AG10803 (cell line): ENCODE results near the gene BARHL2.

ENCODE experiments used
- DNase-seq: peaks from one replicate; pipeline ENCODE4 v3.0.0; 2010; ENCODE audit warnings: low read depth
- H3K4me3 ChIP-seq: 2 replicates; pipeline ENCODE4 v1.5.1; 2011; ENCODE audit warnings: mild to moderate bottlenecking, low read length, control low read depth
- TF ChIP-seq, protein P1 (sequence below): conservative IDR thresholded peaks from 2 replicates; pipeline ENCODE4 v1.5.1; 2011; ENCODE audit warnings: mild to moderate bottlenecking, low read length, control low read depth, inconsistent platforms

The BARHL2 gene

GRCh38 chr1:90728502-90729287 lies 11.6 kb upstream of the BARHL2 start:
- DNase-seq = no peak
- TF ChIP-seq, protein P1, sequence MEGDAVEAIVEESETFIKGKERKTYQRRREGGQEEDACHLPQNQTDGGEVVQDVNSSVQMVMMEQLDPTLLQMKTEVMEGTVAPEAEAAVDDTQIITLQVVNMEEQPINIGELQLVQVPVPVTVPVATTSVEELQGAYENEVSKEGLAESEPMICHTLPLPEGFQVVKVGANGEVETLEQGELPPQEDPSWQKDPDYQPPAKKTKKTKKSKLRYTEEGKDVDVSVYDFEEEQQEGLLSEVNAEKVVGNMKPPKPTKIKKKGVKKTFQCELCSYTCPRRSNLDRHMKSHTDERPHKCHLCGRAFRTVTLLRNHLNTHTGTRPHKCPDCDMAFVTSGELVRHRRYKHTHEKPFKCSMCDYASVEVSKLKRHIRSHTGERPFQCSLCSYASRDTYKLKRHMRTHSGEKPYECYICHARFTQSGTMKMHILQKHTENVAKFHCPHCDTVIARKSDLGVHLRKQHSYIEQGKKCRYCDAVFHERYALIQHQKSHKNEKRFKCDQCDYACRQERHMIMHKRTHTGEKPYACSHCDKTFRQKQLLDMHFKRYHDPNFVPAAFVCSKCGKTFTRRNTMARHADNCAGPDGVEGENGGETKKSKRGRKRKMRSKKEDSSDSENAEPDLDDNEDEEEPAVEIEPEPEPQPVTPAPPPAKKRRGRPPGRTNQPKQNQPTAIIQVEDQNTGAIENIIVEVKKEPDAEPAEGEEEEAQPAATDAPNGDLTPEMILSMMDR = no peak
- no peak overlapping the region for H3K4me3 ChIP-seq

GRCh38 chr1:90727917-90728501 lies 10.9 kb upstream of the BARHL2 start:
- TF ChIP-seq, protein P1 = no peak
- DNase-seq = no peak
- H3K4me3 ChIP-seq = no peak overlapping the region

DNA sequence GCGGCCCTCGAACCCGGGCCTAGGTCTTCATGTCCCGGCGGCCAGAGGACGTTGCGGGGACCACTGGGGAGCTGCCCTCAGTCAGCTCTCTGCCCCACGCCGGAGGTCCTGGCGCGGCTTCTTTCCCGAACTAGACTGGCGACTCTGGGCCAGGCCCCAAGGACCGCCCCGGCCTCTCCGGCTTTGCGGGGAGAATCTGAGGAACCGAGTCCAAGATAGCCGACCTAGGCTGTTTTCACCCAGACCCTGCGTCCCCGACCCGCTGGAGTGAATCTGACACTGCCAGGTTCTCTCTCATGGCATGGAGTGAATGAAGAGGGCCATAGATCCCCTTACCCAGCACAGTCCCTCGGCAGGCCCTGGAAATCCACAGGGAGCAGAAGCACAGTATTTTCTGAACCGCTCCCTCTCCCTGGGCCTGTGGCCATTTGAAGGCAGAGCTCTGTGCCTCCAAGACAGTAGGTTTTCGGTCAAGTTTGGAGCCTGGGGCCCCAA lies 9.9 kb upstream of the BARHL2 start:
- TF ChIP-seq, protein P1 = no peak
- no peak for DNase-seq
- H3K4me3 ChIP-seq = no peak overlapping the region

DNA sequence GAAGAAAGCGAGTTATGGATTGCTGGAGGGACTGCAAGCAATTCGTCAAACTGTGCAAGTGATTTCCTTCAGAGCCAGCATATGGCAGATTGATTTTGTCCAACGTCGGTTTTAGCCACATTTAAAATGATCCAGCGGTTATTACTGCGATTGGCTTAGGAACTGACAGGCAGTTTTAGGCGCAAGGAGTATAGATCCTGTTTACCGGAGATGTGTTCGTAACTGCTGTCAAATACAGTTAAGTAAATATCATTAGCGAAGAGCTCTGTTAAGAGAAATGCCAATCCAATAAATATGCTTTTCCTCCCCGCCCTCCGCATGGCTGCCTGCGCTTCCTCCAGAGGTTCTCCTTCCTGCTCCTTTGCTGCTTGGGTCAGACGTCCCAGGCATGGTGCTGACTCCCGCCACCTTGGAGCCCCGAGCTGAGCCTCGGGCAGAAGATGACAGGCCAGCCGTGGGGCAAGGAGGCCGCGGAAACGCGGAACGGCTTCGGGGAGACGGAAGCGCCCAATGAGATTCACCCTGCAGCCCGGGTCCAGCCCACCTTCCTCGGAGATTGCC lies 9.4 kb upstream of the BARHL2 start:
- no peak for DNase-seq
- H3K4me3 ChIP-seq = no peak overlapping the region
- TF ChIP-seq, protein P1 = no peak

DNA sequence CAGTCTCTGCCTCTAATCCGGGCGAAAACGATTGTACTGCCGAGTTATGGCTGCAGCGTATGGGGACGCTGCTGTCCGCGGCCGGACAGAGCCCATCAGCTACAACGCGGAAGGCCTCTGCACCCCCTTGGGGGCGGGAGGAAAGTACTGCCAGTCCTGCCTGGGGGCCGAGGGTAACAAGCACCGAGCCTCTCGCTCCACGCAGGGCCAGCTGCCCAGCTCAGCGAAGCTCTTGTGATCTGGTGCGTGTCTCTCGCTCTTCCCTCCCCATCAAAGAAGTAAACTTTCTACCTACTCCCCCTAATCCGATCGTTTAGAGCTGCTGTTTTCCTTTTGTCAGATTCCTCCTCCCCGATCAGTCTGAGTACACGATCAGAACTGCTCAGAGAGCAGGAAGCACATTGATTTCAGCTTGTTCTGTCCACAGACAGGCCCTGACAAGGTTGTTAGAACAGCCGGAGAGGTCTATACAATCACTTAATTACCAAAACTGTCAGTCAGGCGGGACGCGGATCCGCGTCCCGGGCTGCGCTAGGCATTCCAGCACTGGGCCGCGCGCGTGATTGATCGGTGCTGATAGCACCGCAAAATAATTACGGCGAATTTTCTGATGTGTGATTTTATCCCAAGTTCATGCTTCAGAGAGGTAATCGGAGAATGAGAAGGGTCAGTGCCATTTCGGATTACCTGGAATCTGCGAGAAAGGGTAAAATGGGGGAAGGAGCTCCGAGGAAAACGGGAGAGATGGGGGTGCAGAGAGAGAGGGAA lies 8.7 kb upstream of the BARHL2 start:
- TF ChIP-seq, protein P1 = no peak
- no peak for DNase-seq
- H3K4me3 ChIP-seq = peak overlapping the region; percentile 33

DNA sequence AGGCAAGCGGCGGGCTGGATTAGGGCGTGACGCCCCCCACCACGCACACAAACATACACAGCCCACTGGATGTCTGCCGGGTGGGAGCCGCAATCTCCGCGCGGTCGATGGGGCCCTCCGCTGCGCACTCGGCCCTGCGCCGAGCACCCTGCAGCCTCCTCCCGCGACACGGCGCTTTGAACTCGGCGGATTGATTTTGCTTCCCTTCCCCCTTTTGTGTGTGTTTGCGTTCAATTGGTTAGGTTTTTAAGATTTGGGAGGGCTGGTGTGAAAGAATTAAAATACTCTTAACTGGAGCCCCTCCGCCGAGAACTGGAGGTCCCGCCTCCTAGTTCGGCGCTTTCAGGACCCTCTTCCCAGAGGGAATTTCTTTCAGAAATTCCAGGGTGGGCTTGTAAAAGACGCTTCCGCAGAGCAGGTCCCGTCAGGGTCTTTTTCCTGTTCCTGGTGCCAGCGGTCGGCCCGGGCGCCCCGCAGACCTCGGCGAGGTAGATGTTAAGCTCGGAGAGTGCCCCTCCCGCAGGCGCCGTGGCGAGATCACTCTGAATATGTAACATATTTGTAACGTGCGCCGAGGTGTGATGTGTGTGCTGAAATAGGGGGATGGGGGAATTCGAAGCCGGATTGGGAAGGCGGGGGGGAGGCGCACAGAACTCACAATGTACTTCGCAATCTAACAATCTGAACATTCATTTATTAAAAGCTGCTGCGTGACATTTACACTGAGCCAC lies 8.0 kb upstream of the BARHL2 start:
- DNase-seq = no peak
- TF ChIP-seq, protein P1 = no peak
- peak overlapping the region; percentile 33 for H3K4me3 ChIP-seq
